Aorta (tissue), 5 donors: ENCODE data around the gene TRIM51. TPM values are rescaled to one million over a fixed set of nuclear protein-coding genes. Genes with fewer than 3 reads are reported as not detected.
"Not testable (repeated sequence)": the region's sequence is repeated elsewhere in the genome, so short reads cannot be mapped to it uniquely, and the experiment has no call there.

ENCODE experiments used
- ATAC-seq: fragments of 200-7000 bp; cut with Tn5 transposase; one replicate; pipeline ENCODE4 v1.9.1; 2022; ENCODE audit warnings: moderate library complexity; ENCODE audit not compliant: low FRiP score
- DNase-seq, 2 donors: peaks; one replicate each; pipeline ENCODE4 v3.0.0-alpha.2; 2020
- H3K27ac ChIP-seq, 2 donors: one replicate each; pipeline ENCODE4 v1.5.1; 2013; ENCODE audit warnings: low read length in 2 of 2, mild to moderate bottlenecking in 2 of 2, moderate library complexity in 2 of 2, control low read depth in 1 of 2, inconsistent platforms in 1 of 2, low read depth in 1 of 2
- H3K27me3 ChIP-seq, 2 donors: one replicate each; pipeline ENCODE4 v1.6.1; 2013; ENCODE audit warnings: control low read depth in 1 of 2, low read length in 1 of 2, mild to moderate bottlenecking in 1 of 2, moderate library complexity in 1 of 2; ENCODE audit not compliant: insufficient read depth in 2 of 2, control insufficient read depth in 1 of 2
- H3K36me3 ChIP-seq, 2 donors: one replicate each; pipeline ENCODE4 v1.6.1; 2013; ENCODE audit warnings: control low read depth in 1 of 2, low read length in 1 of 2, mild to moderate bottlenecking in 1 of 2; ENCODE audit not compliant: insufficient read depth in 2 of 2, control insufficient read depth in 1 of 2
- H3K4me1 ChIP-seq, 2 donors: one replicate each; pipeline ENCODE4 v1.6.1; 2013; ENCODE audit warnings: low read length in 2 of 2, control low read depth in 1 of 2, mild to moderate bottlenecking in 1 of 2, moderate library complexity in 1 of 2; ENCODE audit not compliant: insufficient read depth in 2 of 2, control insufficient read depth in 1 of 2
- H3K4me3 ChIP-seq, 2 donors: one replicate each; pipeline ENCODE4 v1.5.1; 2013; ENCODE audit warnings: low read length in 2 of 2, control low read depth in 1 of 2, mild to moderate bottlenecking in 1 of 2
- H3K9me3 ChIP-seq: one replicate; pipeline ENCODE4 v1.6.1; 2013; ENCODE audit warnings: mild to moderate bottlenecking, low read length; ENCODE audit not compliant: control insufficient read depth
- WGBS, 2 donors: extraction: QIAGEN DNeasy Blood & Tissue Kit; methylation state at CpG; one replicate each; pipeline ENCODE4 v1.1.7; 2013; 5-methylcytosine and 5-hydroxymethylcytosine counted together
- intact Hi-C, 2 donors: fragments of 100-400 bp; cut with DNase I; formaldehyde crosslinking; loops; one replicate each; pipeline versions ENCODE4 v1.14.2 to v1.15.0; 2022
- long read RNA-seq, 2 donors: library from polyadenylated mRNA; unstranded; transcript quantifications; one replicate each; pipeline ENCODE4 v2.0.0, GENCODE V29; 2020 to 2021
- polyA plus RNA-seq, 2 donors: library from polyadenylated mRNA; stranded (reverse); fragments of 200-250 nt; gene quantifications; one replicate each; pipeline ENCODE4 v1.2.3, GENCODE V29; 2013
- total RNA-seq, 2 donors: library from RNA; stranded (reverse); fragmentation: NEBNext Ultra II Directional; extraction: Animal tissue kit (Norgen Biotek cat#: 25700); gene quantifications; one replicate each; pipeline ENCODE4 v1.2.1, GENCODE V29; 2021
- donor health status: healthy with polysubstance abuse.
- donor health status: Bipolar disorder and iron deficiency.
- donor health status: DM: no; HTN: no; CAD: no.
- donor health status: DM: no; HTN: no; CAD: no.
- donor health status: DM: yes; HTN: yes; CAD: no.

The TRIM51 gene
- total RNA-seq, result not detected
- not detected for polyA plus RNA-seq
- long read RNA-seq, donor 1, result 0 reads
- long read RNA-seq, donor 2, result 0 reads

GRCh38 chr11:55882997-55883396, at the start of gene TRIM51:
TRIM51 (plus strand) TSS chr11:55883297; CDS start chr11:55885429, 2,132 bp downstream.
- intact Hi-C loops, H3K4me3 ChIP-seq, H3K9me3 ChIP-seq, H3K27me3 ChIP-seq, H3K27ac ChIP-seq, DNase-seq, H3K36me3 ChIP-seq, ATAC-seq, H3K4me1 ChIP-seq: not testable (repeated sequence)
- 57 to 58% methylated on average over 1 of the region's 1 CpG for WGBS, 2 donors

- no peaks in the 10 kb centered on the region for H3K27me3 ChIP-seq
- H3K4me1 ChIP-seq, result no peaks in the 10 kb centered on the region
- 23 to 45% methylated on average over 3 of the region's 3 CpGs for WGBS, 2 donors
- intact Hi-C loops, result no loop called here
- ATAC-seq (no peak), DNase-seq (no peak)
- peaks cover 2% of the 10 kb centered on the region for H3K9me3 ChIP-seq
- H3K4me3 ChIP-seq, result no peak within 1 kb of the TSS
- no peaks in the 10 kb centered on the region for H3K36me3 ChIP-seq
- H3K27ac ChIP-seq, result no peak within 1 kb of the TSS
These were observed 44.6 kb upstream of the TRIM51 start, which contains the start of gene OR5D16 for GRCh38 chr11:55838452-55838851. OR5D16 (plus strand) TSS chr11:55838752; CDS start chr11:55838752, 0 bp downstream.

GRCh38 chr11:55847453-55847852, 35.6 kb upstream of the TRIM51 start:
- Histone ChIP-seq H3K4me1 (no peaks in the 10 kb centered on the region), H3K9me3 (no peaks in the 10 kb centered on the region), H3K27ac (no peak overlapping the region), H3K36me3 (no peaks in the 10 kb centered on the region), H3K27me3 (no peaks in the 10 kb centered on the region), H3K4me3 (no peak overlapping the region)
- WGBS, 2 donors, result 45 to 47% methylated on average over 2 of the region's 2 CpGs
- DNase-seq (no peak), ATAC-seq (no peak)
- intact Hi-C loops, result no loop called here

- no peak for ATAC-seq
These were observed 34.1 kb upstream of the TRIM51 start for GRCh38 chr11:55849037-55849436.

GRCh38 chr11:55852141-55852540, 31.0 kb upstream of the TRIM51 start:
- ATAC-seq (no peak), DNase-seq (no peak)
- 80 to 85% methylated on average over 1 of the region's 1 CpG for WGBS, 2 donors
- peaks cover 0 to 2% of the 10 kb centered on the region in 2 donors for H3K27me3 ChIP-seq
- H3K9me3 ChIP-seq, result no peaks in the 10 kb centered on the region
- no peaks in the 10 kb centered on the region for H3K4me1 ChIP-seq
- intact Hi-C loops, result no loop called here
- H3K4me3 ChIP-seq, result no peak overlapping the region
- no peaks in the 10 kb centered on the region for H3K36me3 ChIP-seq
- H3K27ac ChIP-seq, result no peak overlapping the region

More at GRCh38 chr11:55849037-55849436, 34.1 kb upstream of the TRIM51 start:
- no peak for DNase-seq
- Histone ChIP-seq H3K4me1 (no peaks in the 10 kb centered on the region), H3K36me3 (no peaks in the 10 kb centered on the region), H3K4me3 (no peak overlapping the region), H3K27me3 (no peaks in the 10 kb centered on the region), H3K9me3 (no peaks in the 10 kb centered on the region), H3K27ac (no peak overlapping the region)
- intact Hi-C loops, result no loop called here

GRCh38 chr11:55854704-55855103, 28.4 kb upstream of the TRIM51 start:
- DNase-seq (no peak), ATAC-seq (no peak)
- H3K4me3 ChIP-seq, result no peak overlapping the region
- WGBS, 2 donors, result 11 to 15% methylated on average over 1 of the region's 1 CpG
- H3K4me1 ChIP-seq, result no peaks in the 10 kb centered on the region
- no peak overlapping the region for H3K27ac ChIP-seq
- intact Hi-C loops, result no loop called here
- H3K27me3 ChIP-seq, result peaks cover 0 to 2% of the 10 kb centered on the region in 2 donors
- H3K9me3 ChIP-seq, result no peaks in the 10 kb centered on the region
- no peaks in the 10 kb centered on the region for H3K36me3 ChIP-seq

GRCh38 chr11:55867354-55867753, 15.7 kb upstream of the TRIM51 start:
- H3K27me3 ChIP-seq, DNase-seq, intact Hi-C loops, H3K4me3 ChIP-seq, ATAC-seq, H3K27ac ChIP-seq, H3K36me3 ChIP-seq, H3K9me3 ChIP-seq, H3K4me1 ChIP-seq: not testable (repeated sequence)
- WGBS, 2 donors, result 80 to 82% methylated on average over 4 of the region's 4 CpGs

- H3K27ac ChIP-seq, H3K27me3 ChIP-seq, H3K9me3 ChIP-seq, DNase-seq, H3K4me3 ChIP-seq, intact Hi-C loops, H3K36me3 ChIP-seq, ATAC-seq, H3K4me1 ChIP-seq: not testable (repeated sequence)
- WGBS, 2 donors, result 12 to 15% methylated on average over 30 to 33 of the region's 33 CpGs
These were observed 10.4 kb upstream of the TRIM51 start for GRCh38 chr11:55872731-55873130.

GRCh38 chr11:55873146-55873545, 10.0 kb upstream of the TRIM51 start:
- H3K36me3 ChIP-seq, H3K4me3 ChIP-seq, H3K27ac ChIP-seq, H3K27me3 ChIP-seq, H3K9me3 ChIP-seq, H3K4me1 ChIP-seq, DNase-seq, ATAC-seq, intact Hi-C loops: not testable (repeated sequence)
- 15 to 19% methylated on average over 28 to 34 of the region's 34 CpGs for WGBS, 2 donors
